Left ventricle myocardium superior (tissue), 1 donor: ENCODE data around the gene GLUD1. TPM values are rescaled to one million over a fixed set of nuclear protein-coding genes. Genes with fewer than 3 reads are reported as not detected.
"Not testable (repeated sequence)": the region's sequence is repeated elsewhere in the genome, so short reads cannot be mapped to it uniquely, and the experiment has no call there.

Experiments used
- ATAC-seq: fragments of 200-7000 bp; cut with Tn5 transposase; one replicate; pipeline ENCODE4 v1.9.1; 2020; ENCODE audit warnings: mild to moderate bottlenecking, moderate library complexity
- DNase-seq: peaks from one replicate; pipeline ENCODE4 v3.0.0-alpha.2; 2020
- intact Hi-C: fragments of 100-400 bp; cut with micrococcal nuclease; formaldehyde crosslinking; loops from one replicate; pipeline ENCODE4 v1.11.0; 2022
- total RNA-seq: library from RNA; stranded (reverse); fragmentation: NEBNext Ultra II Directional; extraction: Animal tissue kit (Norgen Biotek cat#: 25700); gene quantifications from one replicate; pipeline ENCODE4 v1.2.1, GENCODE V29; 2021
- donor health status: DM: no; HTN: yes; CAD: no; lungs with severe emphysema.

The GLUD1 gene
- total RNA-seq, 1 donor from 2014 or later = 106 TPM

GRCh38 chr10:87058171-87058570, 36.5 kb downstream of the GLUD1 start:
- no peak for DNase-seq
- intact Hi-C loops = no loop called here
- ATAC-seq = no peak

- ATAC-seq = peak; percentile 45
- intact Hi-C loops = no loop called here
- no peak for DNase-seq
These were observed 40.0 kb downstream of the GLUD1 start for GRCh38 chr10:87054373-87055295.

- DNase-seq = no peak
- intact Hi-C loops = no loop called here
- peak; percentile 33 for ATAC-seq
These were observed 41.0 kb downstream of the GLUD1 start for GRCh38 chr10:87053577-87054181.

GRCh38 chr10:87053111-87053510, 41.5 kb downstream of the GLUD1 start:
- ATAC-seq (peak; percentile 95), DNase-seq (peak; percentile 53)
- intact Hi-C loops = no loop called here

- ATAC-seq (no peak), DNase-seq (no peak)
- intact Hi-C loops = no loop called here
These were observed 49.2 kb downstream of the GLUD1 start for GRCh38 chr10:87045434-87045938.

- ATAC-seq, intact Hi-C loops, DNase-seq: not testable (repeated sequence)
These were observed 51.1 kb downstream of the GLUD1 start for GRCh38 chr10:87043579-87043978.

- intact Hi-C loops = no loop called here
- no peak for ATAC-seq
These were observed 55.9 kb downstream of the GLUD1 start for GRCh38 chr10:87038786-87039185.

GRCh38 chr10:87038286-87038717, 56.3 kb downstream of the GLUD1 start:
- ATAC-seq = no peak
- no peak for DNase-seq
- intact Hi-C loops = no loop called here

More at GRCh38 chr10:87038786-87039185, 55.9 kb downstream of the GLUD1 start:
- DNase-seq = no peak

- intact Hi-C loops = no loop called here
- DNase-seq (no peak), ATAC-seq (no peak)
These were observed 58.0 kb downstream of the GLUD1 start for GRCh38 chr10:87036623-87037022.

GRCh38 chr10:87030912-87031635, 63.6 kb downstream of the GLUD1 start:
- intact Hi-C loops = no loop called here
- no peak for DNase-seq
- no peak for ATAC-seq

- intact Hi-C loops, DNase-seq, ATAC-seq: not testable (repeated sequence)
These were observed 64.2 kb downstream of the GLUD1 start for GRCh38 chr10:87030419-87030818.

GRCh38 chr10:87026747-87027508, 67.7 kb downstream of the GLUD1 start:
- DNase-seq, intact Hi-C loops, ATAC-seq: not testable (repeated sequence)

GRCh38 chr10:87025285-87025958, 69.2 kb downstream of the GLUD1 start:
- DNase-seq, ATAC-seq, intact Hi-C loops: not testable (repeated sequence)

GRCh38 chr10:87020056-87020455, 74.6 kb downstream of the GLUD1 start, which contains the start of gene FAM25A:
FAM25A (plus strand) TSS chr10:87020294; CDS start chr10:87020325, 31 bp downstream.
- DNase-seq, ATAC-seq, intact Hi-C loops: not testable (repeated sequence)

- ATAC-seq, intact Hi-C loops, DNase-seq: not testable (repeated sequence)
These were observed 75.1 kb downstream of the GLUD1 start for GRCh38 chr10:87019504-87019903.

GRCh38 chr10:87019066-87019465, 75.6 kb downstream of the GLUD1 start:
- ATAC-seq, DNase-seq, intact Hi-C loops: not testable (repeated sequence)

GRCh38 chr10:87018127-87018526, 76.5 kb downstream of the GLUD1 start:
- ATAC-seq, DNase-seq, intact Hi-C loops: not testable (repeated sequence)
